Adipocyte (in vitro differentiated cells): ENCODE measurements around the gene DISP2.
A peak's percentile ranks its signal among the peaks of the same experiment; 100 is the strongest.

ENCODE experiments used
- DNase-seq: peaks from one replicate; pipeline ENCODE4 v3.0.0-alpha.2; 2015; ENCODE audit warnings: low read depth
- H3K27me3 ChIP-seq: replicated peaks from 2 replicates; pipeline ENCODE4 v1.7.0; 2013; ENCODE audit warnings: mild to moderate bottlenecking, low read length, moderate library complexity; ENCODE audit not compliant: control insufficient read depth, insufficient read depth
- H3K36me3 ChIP-seq: 2 replicates; pipeline ENCODE4 v1.7.0; 2013; ENCODE audit warnings: low read length, mild to moderate bottlenecking, moderate library complexity; ENCODE audit not compliant: control insufficient read depth, insufficient read depth, severe bottlenecking
- H3K4me1 ChIP-seq: 2 replicates; pipeline ENCODE4 v1.7.0; 2013; ENCODE audit warnings: mild to moderate bottlenecking, low read length, moderate library complexity; ENCODE audit not compliant: control insufficient read depth, insufficient read depth
- H3K4me3 ChIP-seq: 2 replicates; pipeline ENCODE4 v1.7.0; 2013; ENCODE audit warnings: mild to moderate bottlenecking, low read length, moderate library complexity
- H3K9ac ChIP-seq: 2 replicates; pipeline ENCODE4 v1.7.0; 2013; ENCODE audit warnings: mild to moderate bottlenecking, low read length, moderate library complexity
- H3K9me3 ChIP-seq: 2 replicates; pipeline ENCODE4 v1.7.0; 2013; ENCODE audit warnings: mild to moderate bottlenecking, low read length, moderate library complexity; ENCODE audit not compliant: control insufficient read depth

DISP2 gene

GRCh38 chr15:40382580-40383456, 24.8 kb downstream of the DISP2 start, which contains the start of gene KNSTRN:
Gene KNSTRN, plus strand, starts transcription at chr15:40382721. Its CDS starts 115 bp downstream, at chr15:40382836.
- Histone ChIP-seq H3K4me1 (peaks cover 45% of the 10 kb centered on the region), H3K9me3 (no peaks in the 10 kb centered on the region), H3K9ac (peak within 1 kb of the TSS; percentile 95), H3K36me3 (peaks cover 13% of the 10 kb centered on the region), H3K27me3 (no peaks in the 10 kb centered on the region), H3K4me3 (peak within 1 kb of the TSS; percentile 95)
- peak; percentile 98 for DNase-seq

GRCh38 chr15:40386480-40386879, 28.5 kb downstream of the DISP2 start:
- Histone ChIP-seq H3K27me3 (no peaks in the 10 kb centered on the region), H3K4me3 (no peak overlapping the region), H3K4me1 (peaks cover 58% of the 10 kb centered on the region), H3K9ac (no peak overlapping the region), H3K9me3 (no peaks in the 10 kb centered on the region), H3K36me3 (peaks cover 31% of the 10 kb centered on the region)
- DNase-seq = no peak

GRCh38 chr15:40388941-40389823, 31.2 kb downstream of the DISP2 start:
- Histone ChIP-seq H3K9me3 (no peaks in the 10 kb centered on the region), H3K4me3 (peak overlapping the region; percentile 46), H3K9ac (peak overlapping the region; percentile 77), H3K27me3 (no peaks in the 10 kb centered on the region), H3K4me1 (peaks cover 57% of the 10 kb centered on the region), H3K36me3 (peaks cover 58% of the 10 kb centered on the region)
- DNase-seq = peak; percentile 27

- peak overlapping the region; percentile 77 for H3K9ac ChIP-seq
- H3K36me3 ChIP-seq = peaks cover 58% of the 10 kb centered on the region
- H3K27me3 ChIP-seq = no peaks in the 10 kb centered on the region
- H3K4me3 ChIP-seq = peak overlapping the region; percentile 46
- H3K4me1 ChIP-seq = peaks cover 54% of the 10 kb centered on the region
- DNase-seq = no peak
- no peaks in the 10 kb centered on the region for H3K9me3 ChIP-seq
Measured at GRCh38 chr15:40389824-40390595, 32.0 kb downstream of the DISP2 start.

DNA sequence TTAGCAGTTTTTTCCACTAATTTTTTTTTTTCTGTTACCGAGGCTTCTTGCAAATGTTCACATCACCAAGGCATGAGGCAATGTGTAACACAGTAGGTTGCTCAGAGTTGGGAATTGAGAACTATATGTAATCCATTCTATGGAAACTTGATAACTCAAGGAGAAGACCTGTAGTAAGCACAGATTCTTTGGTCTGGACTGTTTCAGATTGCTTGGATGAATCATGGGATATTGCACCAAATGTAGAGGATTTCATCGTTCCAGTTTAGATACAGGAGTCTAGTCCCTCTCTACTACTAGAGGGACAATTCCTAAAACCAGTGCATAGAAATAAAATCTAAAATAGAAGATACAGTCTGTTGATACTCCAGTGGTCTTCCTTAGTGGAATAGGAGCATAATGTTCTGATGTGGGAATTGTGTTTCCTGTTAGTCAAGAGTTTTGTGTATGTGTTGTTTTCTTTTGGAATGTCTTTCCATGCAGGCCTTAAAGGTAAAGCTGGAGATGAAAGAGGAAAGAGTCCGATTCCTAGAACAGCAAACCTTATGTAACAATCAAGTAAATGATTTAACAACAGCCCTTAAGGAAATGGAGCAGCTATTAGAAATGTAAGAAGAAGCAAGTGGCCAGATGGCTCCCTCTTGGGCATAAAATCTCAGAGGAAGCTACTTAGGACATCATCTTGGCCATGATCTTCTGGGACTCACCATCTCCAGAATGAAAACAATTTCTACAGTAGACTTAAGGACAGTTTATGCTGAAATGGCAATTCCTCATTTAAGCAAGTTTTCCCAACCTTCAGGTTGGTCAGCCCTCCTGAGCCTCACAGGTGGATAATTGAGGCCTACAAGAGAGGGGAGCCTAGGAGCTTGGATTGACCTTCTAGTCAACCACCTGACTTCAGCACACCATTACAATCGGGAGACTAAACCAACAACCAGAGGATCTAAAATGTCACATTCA, 35.2 kb downstream of the DISP2 start:
- Histone ChIP-seq H3K4me3 (no peak overlapping the region), H3K4me1 (peaks cover 47% of the 10 kb centered on the region), H3K36me3 (peaks cover 45% of the 10 kb centered on the region), H3K9ac (no peak overlapping the region), H3K27me3 (no peaks in the 10 kb centered on the region), H3K9me3 (no peaks in the 10 kb centered on the region)
- DNase-seq = peak; percentile 75

GRCh38 chr15:40397688-40398412, 39.8 kb downstream of the DISP2 start:
- H3K27me3 ChIP-seq = no peaks in the 10 kb centered on the region
- no peak overlapping the region for H3K9ac ChIP-seq
- no peaks in the 10 kb centered on the region for H3K9me3 ChIP-seq
- no peak for DNase-seq
- H3K4me3 ChIP-seq = no peak overlapping the region
- peaks cover 14% of the 10 kb centered on the region for H3K36me3 ChIP-seq
- peaks cover 8% of the 10 kb centered on the region for H3K4me1 ChIP-seq

DNA sequence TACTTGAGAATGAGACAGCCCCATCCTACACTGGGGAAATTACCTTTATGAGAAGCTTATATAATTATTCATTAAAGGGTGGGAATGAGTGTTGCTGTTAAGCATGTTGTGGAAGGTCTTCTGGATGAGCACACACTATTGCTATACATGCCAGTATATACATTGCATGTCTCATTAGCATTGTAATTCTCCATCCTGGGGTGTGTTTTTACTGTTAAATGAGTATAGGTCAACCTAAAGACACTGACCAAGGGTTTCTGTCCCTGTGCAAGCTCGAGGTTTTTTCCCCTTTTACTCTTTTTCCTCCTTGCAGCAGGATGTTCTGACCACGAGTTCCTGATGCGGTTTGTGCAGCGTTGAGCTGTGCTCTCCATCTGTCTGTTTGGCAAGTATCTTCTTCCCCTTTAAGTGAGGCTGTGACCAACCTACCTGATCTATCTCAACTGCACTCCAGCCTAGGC, 40.4 kb downstream of the DISP2 start:
- H3K4me3 ChIP-seq = no peak overlapping the region
- no peak for DNase-seq
- H3K9ac ChIP-seq = no peak overlapping the region
- H3K36me3 ChIP-seq = peaks cover 8% of the 10 kb centered on the region
- H3K9me3 ChIP-seq = no peaks in the 10 kb centered on the region
- H3K4me1 ChIP-seq = peaks cover 2% of the 10 kb centered on the region
- H3K27me3 ChIP-seq = no peaks in the 10 kb centered on the region

DNA sequence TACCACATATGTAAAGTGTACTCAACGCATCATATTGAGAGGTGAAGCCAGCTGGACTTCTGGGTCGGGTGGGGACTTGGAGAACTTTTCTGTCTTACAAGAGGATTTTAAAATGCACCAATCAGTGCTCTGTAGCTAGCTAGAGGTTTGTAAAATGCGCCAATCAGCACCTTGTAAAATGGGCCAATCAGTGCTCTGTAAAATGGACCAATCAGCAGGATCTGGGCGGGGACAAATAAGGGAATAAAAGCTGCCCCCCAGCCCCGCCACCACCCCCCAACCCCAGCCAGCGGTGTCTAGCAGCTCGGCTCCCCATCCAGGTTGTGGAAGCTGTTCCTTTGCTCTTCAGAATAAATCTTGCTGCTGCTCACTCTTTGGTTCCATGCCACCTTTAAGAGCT, 41.4 kb downstream of the DISP2 start:
- no peak overlapping the region for H3K4me3 ChIP-seq
- H3K36me3 ChIP-seq = no peaks in the 10 kb centered on the region
- DNase-seq = no peak
- no peaks in the 10 kb centered on the region for H3K9me3 ChIP-seq
- no peak overlapping the region for H3K9ac ChIP-seq
- no peaks in the 10 kb centered on the region for H3K4me1 ChIP-seq
- no peaks in the 10 kb centered on the region for H3K27me3 ChIP-seq

GRCh38 chr15:40405501-40406381, 47.7 kb downstream of the DISP2 start, which contains the start of gene IVD:
Gene IVD, plus strand, starts transcription at chr15:40405795. Its CDS starts 33 bp downstream, at chr15:40405828.
- no peaks in the 10 kb centered on the region for H3K9me3 ChIP-seq
- peak within 1 kb of the TSS; percentile 94 for H3K9ac ChIP-seq
- H3K36me3 ChIP-seq = peaks cover 30% of the 10 kb centered on the region
- DNase-seq = peak; percentile 98
- peaks cover 24% of the 10 kb centered on the region for H3K4me1 ChIP-seq
- peak within 1 kb of the TSS; percentile 94 for H3K4me3 ChIP-seq
- H3K27me3 ChIP-seq = no peaks in the 10 kb centered on the region
